SK-N-SH (cell line): Measurements from ENCODE around the gene BEST3. TPM values are rescaled to one million over a fixed set of nuclear protein-coding genes. Genes with fewer than 3 reads are reported as not detected.

Experiments used
- polyA plus RNA-seq, 3 experiments: library from polyadenylated mRNA; depleted of rRNA; stranded (reverse); fragments of >200 nt; gene quantifications; 2 replicates each; pipeline ENCODE4 v1.2.3, GENCODE V29; 2012

The BEST3 gene
- polyA plus RNA-seq, 1 of the 3 experiments (the other 2 are of a cell fraction), result 0.48 TPM

Other genes starting within 250 kb of the BEST3 start
- gene FRS2, start 228.9 kb downstream of the BEST3 start, polyA plus RNA-seq (2012; rRNA removed), result 7.1 and 9.6 TPM in 2 replicates
- gene CCT2, start 113.8 kb downstream of the BEST3 start, polyA plus RNA-seq (2012; rRNA removed), result 181 and 242 TPM in 2 replicates
- not detected in 2 replicates for gene LRRC10, start 88.4 kb downstream of the BEST3 start, polyA plus RNA-seq (2012; rRNA removed)
- 5.4 and 8.1 TPM in 2 replicates for gene RAB3IP, start 39.6 kb upstream of the BEST3 start, polyA plus RNA-seq (2012; rRNA removed)
- gene MYRFL, start 125.9 kb upstream of the BEST3 start, polyA plus RNA-seq (2012; rRNA removed), result not detected in 2 replicates